GM19372 (cell line): ENCODE data around the gene RELN.
"Not testable (repeated sequence)": the region's sequence is repeated elsewhere in the genome, so short reads cannot be mapped to it uniquely, and the experiment has no call there.

ENCODE experiments used
- ATAC-seq: cut with Tn5 transposase; IDR thresholded peaks from one replicate; pipeline ENCODE4 v1.9.1; 2021; ENCODE audit warnings: mild to moderate bottlenecking, low read depth, moderate library complexity; ENCODE audit not compliant: unreplicated experiment

Gene RELN

DNA sequence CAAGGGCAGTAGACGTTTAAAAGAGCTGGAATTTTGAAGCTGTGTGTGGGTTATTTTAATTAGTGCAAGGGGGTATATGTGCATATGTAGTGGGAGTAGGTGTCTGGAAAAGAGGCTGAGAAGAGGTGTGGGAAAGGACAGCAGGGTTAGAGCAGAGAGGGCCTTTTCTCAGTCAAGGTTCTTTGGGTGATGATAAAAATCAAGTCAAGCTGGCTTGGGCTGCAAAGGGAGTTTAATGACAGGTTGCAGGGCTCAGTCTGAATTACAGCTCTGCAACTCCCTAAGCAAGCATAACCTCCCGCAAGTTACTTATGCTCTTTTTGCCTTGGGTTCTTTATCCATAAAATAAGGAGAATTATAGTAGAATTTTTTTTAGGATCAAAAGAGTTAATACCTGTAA lies 83.5 kb downstream of the RELN start:
- ATAC-seq, result no peak

DNA sequence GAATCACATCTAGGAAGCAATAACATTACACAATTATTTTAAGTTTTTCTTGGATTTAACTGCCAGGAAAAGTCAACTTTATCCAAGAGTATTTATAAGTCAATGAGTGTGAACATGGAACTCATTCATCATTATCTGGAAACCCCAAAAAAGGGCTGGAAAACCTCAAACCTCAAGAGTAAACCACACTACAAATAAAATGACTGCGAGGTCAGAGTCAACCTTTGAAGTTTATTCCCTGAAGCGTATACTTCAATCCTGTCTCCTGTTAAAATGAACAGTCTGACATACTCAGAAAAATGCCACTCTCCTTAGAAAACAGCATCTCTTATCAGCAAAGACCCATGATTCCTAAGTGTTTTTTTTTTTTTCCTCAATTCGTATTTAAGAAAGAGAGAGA lies 86.5 kb downstream of the RELN start:
- no peak for ATAC-seq

GRCh38 chr7:103896826-103897225 lies 92.6 kb downstream of the RELN start:
- not testable (repeated sequence) for ATAC-seq

DNA sequence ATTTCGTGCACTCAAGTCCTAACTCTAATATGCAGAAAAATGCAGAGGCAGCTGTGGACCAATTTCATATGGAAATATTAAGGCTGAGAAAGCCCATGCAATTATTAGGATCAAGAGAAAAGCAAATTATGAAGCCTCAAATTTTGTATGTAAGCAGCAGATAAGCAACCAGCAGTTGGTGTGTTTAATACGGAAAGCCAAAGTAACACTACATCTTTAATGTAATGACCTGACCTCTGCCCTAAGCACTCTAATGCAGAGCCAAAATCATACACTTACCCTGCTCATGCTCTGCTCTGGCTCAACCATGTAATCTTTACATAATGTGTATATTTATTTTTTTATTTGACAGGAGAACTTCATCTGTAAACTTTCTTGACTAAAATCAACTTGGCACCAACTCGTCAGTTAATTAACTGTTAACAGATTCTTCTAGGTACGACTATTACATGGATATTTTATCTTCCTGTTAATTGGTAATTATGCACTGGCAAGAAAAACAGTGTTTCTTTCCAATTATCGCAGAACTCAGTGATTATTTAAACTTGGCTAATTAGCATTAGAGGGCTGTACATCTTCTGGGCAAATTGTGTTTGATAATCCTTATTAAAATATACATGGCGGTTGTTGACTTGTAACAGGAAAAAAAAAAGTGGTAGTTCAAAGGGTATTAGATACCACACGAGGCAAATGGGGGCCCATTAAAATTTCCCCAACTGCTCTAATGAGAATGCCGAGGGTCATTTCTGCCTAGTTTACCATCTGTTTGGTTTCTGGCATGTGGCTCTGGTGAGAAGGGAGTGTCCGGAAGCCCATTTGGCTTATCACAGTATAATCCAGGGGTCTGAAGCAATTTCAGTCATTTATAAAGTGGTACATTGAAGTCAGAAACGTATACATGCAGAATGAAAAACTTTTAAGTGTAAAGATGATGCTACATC lies 94.5 kb downstream of the RELN start:
- no peak for ATAC-seq

DNA sequence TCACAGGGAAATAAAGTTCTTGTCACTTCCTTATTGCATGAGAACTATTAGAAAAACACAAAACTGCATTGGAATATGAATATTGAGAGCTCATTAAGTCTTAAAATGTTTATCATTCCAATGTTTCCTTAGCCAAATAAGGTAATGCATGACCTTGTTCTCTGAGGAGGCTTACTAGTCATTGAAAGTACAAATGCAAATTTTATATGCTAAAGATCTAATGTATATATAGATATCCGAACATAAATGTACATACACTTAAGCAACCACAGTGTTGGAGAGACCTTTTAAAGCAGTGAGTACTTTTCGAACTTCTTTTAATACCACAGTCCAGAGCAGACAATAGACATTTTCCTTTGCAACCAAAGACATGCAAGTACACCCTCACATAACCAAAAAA lies 96.1 kb downstream of the RELN start:
- ATAC-seq, result no peak

- no peak for ATAC-seq
These were observed 100.0 kb downstream of the RELN start for GRCh38 chr7:103889451-103889850.

GRCh38 chr7:103888603-103889153 lies 100.8 kb downstream of the RELN start:
- no peak for ATAC-seq

- ATAC-seq, result no peak
These were observed 101.4 kb downstream of the RELN start for GRCh38 chr7:103887853-103888602.

DNA sequence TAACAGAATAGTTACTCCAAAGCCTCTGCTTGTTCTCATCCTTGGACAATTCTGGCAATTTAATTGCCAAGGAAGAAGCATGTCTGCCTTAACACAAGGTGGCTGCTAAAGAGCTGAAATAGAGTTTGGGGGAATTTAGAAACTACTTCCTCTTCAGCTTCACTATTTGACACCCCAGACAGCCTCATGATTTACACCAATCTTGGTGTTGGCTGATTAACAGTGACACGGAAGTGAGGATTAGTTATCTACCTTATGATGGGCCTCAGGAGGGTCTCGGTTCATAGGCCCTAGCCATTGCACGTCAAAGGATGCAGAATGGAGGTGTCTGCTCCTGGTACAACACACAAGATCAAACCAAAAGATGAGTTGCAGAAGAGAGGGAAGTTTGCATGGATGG lies 102.4 kb downstream of the RELN start:
- no peak for ATAC-seq

DNA sequence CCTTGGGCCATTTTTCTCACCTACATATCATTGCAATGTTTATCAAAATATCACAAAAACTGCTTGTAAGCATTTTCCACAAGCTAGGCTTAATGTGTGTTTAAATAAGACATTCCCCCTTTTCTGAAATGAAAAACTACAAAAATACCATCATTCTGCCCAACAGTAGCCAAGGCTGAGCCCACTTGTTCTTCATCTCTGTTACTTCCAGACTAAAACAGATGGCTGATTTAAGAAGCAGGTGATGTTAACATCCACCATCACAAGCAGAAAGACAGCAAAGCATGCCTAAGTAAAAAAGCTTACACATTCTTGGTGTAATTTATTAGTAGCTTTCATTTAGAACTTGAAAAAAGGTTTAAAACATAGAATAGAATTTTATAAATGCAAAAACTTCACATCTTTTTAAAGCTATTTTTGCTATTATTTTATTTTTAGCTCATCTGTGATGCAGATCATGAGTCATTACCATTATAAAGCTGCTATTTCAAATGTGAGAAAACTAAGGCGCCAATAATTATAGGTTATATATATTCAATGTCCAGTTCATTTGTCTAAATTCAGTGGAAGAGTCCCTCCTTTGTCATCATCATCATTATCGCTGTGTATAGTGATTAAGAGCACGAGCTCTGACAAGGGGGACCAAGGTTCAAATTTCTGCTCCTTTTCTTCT lies 109.4 kb downstream of the RELN start:
- no peak for ATAC-seq

- ATAC-seq, result no peak
These were observed 110.0 kb downstream of the RELN start for GRCh38 chr7:103879411-103879810.

- no peak for ATAC-seq
These were observed 111.9 kb downstream of the RELN start for GRCh38 chr7:103877565-103877964.

- ATAC-seq, result no peak
These were observed 113.7 kb downstream of the RELN start for GRCh38 chr7:103875718-103876117.

DNA sequence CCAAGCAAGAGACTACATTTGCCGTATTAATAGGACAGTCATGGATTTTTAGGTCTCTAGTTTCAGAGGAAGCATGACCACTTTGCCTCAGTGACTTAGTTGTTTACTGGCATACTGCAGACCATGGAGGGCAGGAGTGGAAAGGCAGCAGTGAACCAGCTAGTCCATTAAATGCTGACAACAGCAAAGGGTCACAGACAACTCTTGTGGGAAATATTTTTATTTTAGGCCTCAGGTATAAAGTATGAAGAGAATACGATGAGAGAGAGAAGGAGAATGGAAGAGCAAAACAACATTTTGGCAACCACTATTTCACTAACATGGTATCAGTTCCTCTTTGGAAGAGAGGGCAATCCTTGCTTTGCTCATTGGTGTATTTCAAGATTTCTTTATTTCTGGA lies 118.0 kb downstream of the RELN start:
- no peak for ATAC-seq

DNA sequence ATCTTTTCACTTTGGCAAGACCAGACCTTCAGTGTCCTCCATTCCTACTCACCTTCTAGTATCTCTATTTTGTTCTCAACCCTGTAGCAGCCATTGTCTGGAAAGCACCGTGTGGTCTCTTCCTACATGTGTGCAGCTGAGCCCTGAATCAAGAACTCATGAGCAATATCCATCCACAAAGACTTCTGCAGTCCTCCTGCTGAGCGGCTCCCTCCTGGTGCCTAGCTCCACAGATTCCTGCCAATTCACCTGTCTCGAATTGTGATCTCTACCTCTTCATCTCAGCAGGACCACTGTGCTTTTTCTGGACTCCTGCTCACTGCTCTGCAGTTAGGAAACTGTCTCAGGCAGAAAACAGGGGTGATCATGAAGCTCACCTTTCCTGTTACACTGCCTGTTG lies 118.8 kb downstream of the RELN start:
- no peak for ATAC-seq

GRCh38 chr7:103867874-103868273 lies 121.6 kb downstream of the RELN start:
- ATAC-seq, result no peak

- ATAC-seq, result no peak
These were observed 122.5 kb downstream of the RELN start for GRCh38 chr7:103866919-103867318.

- no peak for ATAC-seq
These were observed 124.0 kb downstream of the RELN start for GRCh38 chr7:103865442-103865841.

DNA sequence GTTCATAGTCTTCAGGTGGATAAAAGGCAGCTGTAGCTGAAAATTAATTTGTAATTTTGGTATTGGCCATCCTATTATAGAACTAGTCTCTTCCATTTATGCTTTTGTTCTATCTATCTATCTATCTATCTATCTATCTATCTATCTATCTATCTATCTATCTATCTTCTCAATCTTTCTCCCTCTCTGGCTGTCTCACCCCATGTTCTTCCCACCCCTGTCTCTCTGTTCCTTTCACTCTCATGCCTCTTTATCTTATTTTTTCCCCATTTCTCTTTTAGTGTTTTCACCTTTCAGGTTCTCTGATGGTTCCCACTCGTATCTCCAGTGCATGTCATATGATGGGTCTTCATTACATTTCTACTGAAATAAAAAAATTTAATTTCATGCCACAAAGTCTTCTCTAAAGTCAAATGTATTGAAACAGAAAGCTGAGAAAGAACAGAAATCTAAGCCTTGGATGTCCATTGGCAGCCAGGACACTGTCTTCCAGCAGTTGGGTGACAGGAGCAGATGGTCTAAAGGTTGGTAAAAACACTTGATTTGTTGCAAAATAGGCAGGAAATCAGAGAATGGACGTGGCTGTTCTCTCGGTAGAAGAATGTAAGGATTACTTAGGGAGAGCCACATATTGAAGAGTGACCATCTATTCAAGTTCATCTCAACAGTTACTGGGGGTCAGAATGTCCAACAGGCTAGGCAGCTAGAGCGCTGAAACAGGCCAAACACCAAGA lies 127.0 kb downstream of the RELN start:
- ATAC-seq, result no peak

DNA sequence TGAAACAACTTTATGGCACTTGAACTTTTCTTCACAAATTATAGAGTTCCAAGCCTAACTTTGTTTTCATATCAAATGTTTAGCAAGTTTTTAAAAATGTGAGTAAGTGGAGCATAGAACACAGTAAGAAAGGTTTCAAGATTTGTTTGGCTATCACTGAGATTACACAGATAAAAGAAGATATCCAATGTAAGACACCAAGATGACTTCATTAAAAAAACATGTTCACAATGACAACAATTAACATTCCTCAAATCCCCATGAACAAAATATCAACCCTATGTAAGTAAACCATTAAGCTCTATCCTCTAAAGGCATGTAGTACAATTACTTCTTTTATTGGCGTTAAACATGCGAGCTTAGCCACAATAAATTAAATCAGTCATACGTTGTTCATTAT lies 129.7 kb downstream of the RELN start:
- ATAC-seq, result no peak
